Panc1 (cell line): ENCODE data around the gene ZNF789. TPM values are rescaled to one million over a fixed set of nuclear protein-coding genes. Genes with fewer than 3 reads are reported as not detected.
A peak's percentile ranks its signal among the peaks of the same experiment; 100 is the strongest.
"Not testable (repeated sequence)": the region's sequence is repeated elsewhere in the genome, so short reads cannot be mapped to it uniquely, and the experiment has no call there.

Experiments used
- ATAC-seq: fragments of 200-7000 bp; cut with Tn5 transposase; 2 replicates; pipeline ENCODE4 v1.9.1; 2020; ENCODE audit warnings: mild to moderate bottlenecking, moderate library complexity
- BruUV-seq: library from RNA; stranded (reverse); fragments of 400-500 nt; replicated peaks from 2 replicates; lab custom pipeline; 2021; lab: Mats Ljungman, UMichigan
- CTCF ChIA-PET: fragments of 300-600 bp; sonication (Branson Sonifier 250); formaldehyde crosslinking; loops from one replicate; lab custom pipeline; 2022; ENCODE audit warnings: antibody characterized with exemption; lab: Charles Lee
- POLR2A ChIA-PET: fragments of 300-600 bp; sonication (Branson Sonifier 250); formaldehyde crosslinking; loops from one replicate; lab custom pipeline; 2022; ENCODE audit warnings: antibody characterized with exemption; lab: Charles Lee
- DNase-seq: peaks from one replicate; pipeline ENCODE4 v3.0.0-alpha.2; 2010; ENCODE audit warnings: low read depth, low spot score
- H3K27ac ChIP-seq: 2 replicates; pipeline ENCODE4 v1.5.1; 2011; ENCODE audit warnings: mild to moderate bottlenecking, low read length, inconsistent platforms
- H3K27me3 ChIP-seq: fragments of 200-500 bp; sonication (Bioruptor generic); 2 replicates; pipeline ENCODE4 v1.6.0; 2014; ENCODE audit warnings: low read length, inconsistent platforms; ENCODE audit not compliant: control insufficient read depth, insufficient read depth
- H3K36me3 ChIP-seq: fragments of 200-500 bp; sonication (Bioruptor generic); 2 replicates; pipeline ENCODE4 v1.5.1; 2014; ENCODE audit warnings: inconsistent platforms, mild to moderate bottlenecking, low read length, moderate library complexity; ENCODE audit not compliant: control insufficient read depth, insufficient read depth
- H3K4me1 ChIP-seq: 2 replicates; pipeline ENCODE4 v1.5.1; 2011; ENCODE audit warnings: inconsistent platforms, mild to moderate bottlenecking, low read length, moderate library complexity; ENCODE audit not compliant: control insufficient read depth, insufficient read depth
- H3K4me3 ChIP-seq, 2 experiments: 2 replicates each; pipeline ENCODE4 v1.5.1; 2011 to 2012; ENCODE audit warnings: low read depth in 2 of 2, low read length in 2 of 2, mild to moderate bottlenecking in 2 of 2, inconsistent platforms in 1 of 2, moderate library complexity in 1 of 2
- H3K9me3 ChIP-seq: fragments of 200-500 bp; sonication (Bioruptor generic); 2 replicates; pipeline ENCODE4 v1.5.1; 2014; ENCODE audit warnings: low read depth, mild to moderate bottlenecking, inconsistent platforms, low read length, moderate library complexity; ENCODE audit not compliant: control insufficient read depth, insufficient read depth
- POLR2AphosphoS5 ChIP-seq: IDR thresholded peaks from 2 replicates; pipeline ENCODE4 v1.6.1; 2012; ENCODE audit warnings: mild to moderate bottlenecking, low read depth, low read length, moderate library complexity
- SIN3A ChIP-seq: IDR thresholded peaks from 2 replicates; pipeline ENCODE4 v1.6.1; 2012; ENCODE audit warnings: low read depth, mild to moderate bottlenecking, low read length, moderate library complexity, borderline replicate concordance; ENCODE audit not compliant: insufficient read depth
- TCF7L2 ChIP-seq: IDR thresholded peaks from 2 replicates; pipeline ENCODE4 v1.6.1; 2011; ENCODE audit warnings: mild to moderate bottlenecking, low read depth, low read length, inconsistent platforms
- in situ Hi-C: cut with HindIII; loops from 2 replicates; pipeline ENCODE4 v1.10.0; 2016; ENCODE audit warnings: low sequenced_read_pairs, low pct_unique_long_range_greater_than_20kb
- intact Hi-C: fragments of 100-400 bp; cut with micrococcal nuclease; formaldehyde crosslinking; loops from one replicate; pipeline ENCODE4 v1.10.0; 2022; ENCODE audit not compliant: unreplicated experiment
- total RNA-seq: library from RNA; stranded (reverse); gene quantifications from one replicate; pipeline ENCODE4 v1.2.1, GENCODE V29; 2021; ENCODE audit not compliant: unreplicated experiment
- TF ChIP-seq, protein P1 (sequence below): fragments of 450-650 bp; IDR thresholded peaks from 2 replicates; pipeline ENCODE4 v1.5.1; 2017; ENCODE audit warnings: mild to moderate bottlenecking
- TF ChIP-seq, protein P2 (sequence below), 2 experiments: IDR thresholded peaks; 2 replicates each; pipeline ENCODE4 v1.6.1; 2011 to 2012; ENCODE audit warnings: low read depth in 2 of 2, control low read depth in 1 of 2, low read length in 1 of 2, mild to moderate bottlenecking in 1 of 2, moderate library complexity in 1 of 2; ENCODE audit not compliant: insufficient read depth in 1 of 2

ZNF789 gene
- total RNA-seq, 1 experiment from 2014 or later = 15.1 TPM

DNA sequence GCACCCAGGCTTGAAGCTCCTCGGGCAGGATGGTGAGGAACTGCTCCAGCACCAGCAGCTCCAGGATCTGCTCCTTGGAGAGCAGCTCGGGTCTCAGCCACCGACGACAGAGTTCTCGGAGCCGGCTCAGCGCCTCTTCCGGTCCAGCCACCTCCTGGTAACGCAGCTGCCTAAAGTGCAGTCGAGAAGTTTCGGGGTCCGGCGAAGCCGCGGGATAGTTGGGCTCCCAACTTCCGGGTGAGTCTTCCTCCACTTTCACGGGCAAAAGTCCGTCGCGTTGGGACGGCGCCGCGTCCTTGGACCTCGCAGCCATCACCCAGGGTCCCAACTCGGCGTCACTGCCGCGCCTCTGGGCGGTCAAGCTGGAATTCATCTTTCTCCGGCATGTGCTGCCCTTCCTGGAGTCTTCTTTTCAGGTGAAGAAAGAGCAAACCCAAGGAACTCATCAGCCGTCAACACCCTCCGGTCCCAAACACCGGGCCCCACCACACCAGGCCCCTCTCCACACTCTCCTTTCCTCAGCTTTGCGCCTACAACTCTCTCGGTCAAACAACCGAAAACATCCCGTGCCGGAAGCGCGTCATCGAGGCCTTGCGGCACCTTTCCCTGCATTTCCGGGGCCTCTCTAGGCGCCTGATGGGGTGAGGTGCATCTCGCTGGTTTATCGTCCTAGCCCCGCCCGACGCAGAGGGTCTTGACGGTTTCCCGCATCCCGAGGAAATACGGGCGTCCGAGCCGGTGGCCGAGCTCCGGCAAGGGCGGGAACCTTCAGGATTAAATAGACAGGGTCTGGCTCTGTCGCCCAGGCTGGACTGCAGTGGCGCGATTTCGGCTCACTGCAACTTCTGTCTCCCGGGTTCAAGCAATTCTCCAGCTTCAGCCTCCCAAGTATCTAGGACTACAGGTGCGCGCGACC lies 27.3 kb downstream of the ZNF789 start, which contains the start of gene ZNF394:
Gene ZNF394, minus strand, starts transcription at position 561 of the 916 bp plus-strand sequence. Its CDS starts 188 bp downstream, at position 373.
- TF ChIP-seq, protein P1, sequence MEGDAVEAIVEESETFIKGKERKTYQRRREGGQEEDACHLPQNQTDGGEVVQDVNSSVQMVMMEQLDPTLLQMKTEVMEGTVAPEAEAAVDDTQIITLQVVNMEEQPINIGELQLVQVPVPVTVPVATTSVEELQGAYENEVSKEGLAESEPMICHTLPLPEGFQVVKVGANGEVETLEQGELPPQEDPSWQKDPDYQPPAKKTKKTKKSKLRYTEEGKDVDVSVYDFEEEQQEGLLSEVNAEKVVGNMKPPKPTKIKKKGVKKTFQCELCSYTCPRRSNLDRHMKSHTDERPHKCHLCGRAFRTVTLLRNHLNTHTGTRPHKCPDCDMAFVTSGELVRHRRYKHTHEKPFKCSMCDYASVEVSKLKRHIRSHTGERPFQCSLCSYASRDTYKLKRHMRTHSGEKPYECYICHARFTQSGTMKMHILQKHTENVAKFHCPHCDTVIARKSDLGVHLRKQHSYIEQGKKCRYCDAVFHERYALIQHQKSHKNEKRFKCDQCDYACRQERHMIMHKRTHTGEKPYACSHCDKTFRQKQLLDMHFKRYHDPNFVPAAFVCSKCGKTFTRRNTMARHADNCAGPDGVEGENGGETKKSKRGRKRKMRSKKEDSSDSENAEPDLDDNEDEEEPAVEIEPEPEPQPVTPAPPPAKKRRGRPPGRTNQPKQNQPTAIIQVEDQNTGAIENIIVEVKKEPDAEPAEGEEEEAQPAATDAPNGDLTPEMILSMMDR = no peak
- TF ChIP-seq POLR2AphosphoS5 (peak; percentile 78), TCF7L2 (peak; percentile 34; the same call in 1 of the 2 replicates), SIN3A (peak; percentile 85)
- TF ChIP-seq, protein P2, sequence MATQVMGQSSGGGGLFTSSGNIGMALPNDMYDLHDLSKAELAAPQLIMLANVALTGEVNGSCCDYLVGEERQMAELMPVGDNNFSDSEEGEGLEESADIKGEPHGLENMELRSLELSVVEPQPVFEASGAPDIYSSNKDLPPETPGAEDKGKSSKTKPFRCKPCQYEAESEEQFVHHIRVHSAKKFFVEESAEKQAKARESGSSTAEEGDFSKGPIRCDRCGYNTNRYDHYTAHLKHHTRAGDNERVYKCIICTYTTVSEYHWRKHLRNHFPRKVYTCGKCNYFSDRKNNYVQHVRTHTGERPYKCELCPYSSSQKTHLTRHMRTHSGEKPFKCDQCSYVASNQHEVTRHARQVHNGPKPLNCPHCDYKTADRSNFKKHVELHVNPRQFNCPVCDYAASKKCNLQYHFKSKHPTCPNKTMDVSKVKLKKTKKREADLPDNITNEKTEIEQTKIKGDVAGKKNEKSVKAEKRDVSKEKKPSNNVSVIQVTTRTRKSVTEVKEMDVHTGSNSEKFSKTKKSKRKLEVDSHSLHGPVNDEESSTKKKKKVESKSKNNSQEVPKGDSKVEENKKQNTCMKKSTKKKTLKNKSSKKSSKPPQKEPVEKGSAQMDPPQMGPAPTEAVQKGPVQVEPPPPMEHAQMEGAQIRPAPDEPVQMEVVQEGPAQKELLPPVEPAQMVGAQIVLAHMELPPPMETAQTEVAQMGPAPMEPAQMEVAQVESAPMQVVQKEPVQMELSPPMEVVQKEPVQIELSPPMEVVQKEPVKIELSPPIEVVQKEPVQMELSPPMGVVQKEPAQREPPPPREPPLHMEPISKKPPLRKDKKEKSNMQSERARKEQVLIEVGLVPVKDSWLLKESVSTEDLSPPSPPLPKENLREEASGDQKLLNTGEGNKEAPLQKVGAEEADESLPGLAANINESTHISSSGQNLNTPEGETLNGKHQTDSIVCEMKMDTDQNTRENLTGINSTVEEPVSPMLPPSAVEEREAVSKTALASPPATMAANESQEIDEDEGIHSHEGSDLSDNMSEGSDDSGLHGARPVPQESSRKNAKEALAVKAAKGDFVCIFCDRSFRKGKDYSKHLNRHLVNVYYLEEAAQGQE (IDR thresholded peaks at IDR 0.05; ENCODE audit: insufficient read depth in 1 of 2, low read depth in 2 of 2, low read length in 1 of 2) = no peak
- TSS peak; percentile 97 for BruUV-seq
- DNase-seq (peak; percentile 87), ATAC-seq (peak; percentile 75)
- Histone ChIP-seq H3K27me3 (no peaks in the 10 kb centered on the region), H3K36me3 (no peaks in the 10 kb centered on the region; the same call in none of the 2 replicates), H3K4me1 (peaks cover 5% of the 10 kb centered on the region), H3K9me3 (peaks cover 4% of the 10 kb centered on the region; the same call in 1 of the 2 replicates), H3K27ac (peak within 1 kb of the TSS; percentile 90), H3K4me3 (peak within 1 kb of the TSS; percentile 98 to 100)
- intact Hi-C loops = loop anchor here (10.0 kb wide), 1 partner anchor 55 kb away; the partner anchor contains the start of genes FAM200A and ZNF655
- POLR2A ChIA-PET = interaction anchor here (0.6 kb wide), 1 partner anchor 39 kb away, joined by 4 read pairs; no protein-coding TSS in a partner anchor
- CTCF ChIA-PET = interaction anchor here (0.6 kb wide), 2 partner anchors 23 to 24 kb away, joined by 4 to 6 read pairs; no protein-coding TSS in a partner anchor
- in situ Hi-C loops = no loop called here

DNA sequence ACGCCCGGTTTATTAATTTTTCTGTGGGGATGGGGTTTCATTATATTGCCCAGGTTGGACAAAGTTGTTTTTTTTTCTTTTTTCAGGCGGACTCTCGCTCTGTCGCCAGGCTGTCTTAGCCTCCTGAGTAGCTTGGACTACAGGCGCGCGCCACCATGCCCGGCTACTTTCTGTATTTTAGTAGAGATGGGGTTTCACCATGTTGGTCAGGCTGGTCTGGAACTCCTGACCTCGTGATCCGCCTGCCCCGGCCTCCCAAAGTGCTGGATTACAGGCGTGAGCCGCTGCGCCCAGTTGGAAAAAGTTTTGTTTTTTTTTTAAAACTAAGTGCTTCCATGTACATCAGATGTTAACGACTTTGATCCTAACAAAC lies 27.9 kb downstream of the ZNF789 start:
- CTCF ChIA-PET = interaction anchor here (0.6 kb wide), 1 partner anchor 24 kb away, joined by 4 read pairs; no protein-coding TSS in a partner anchor
- BruUV-seq = no TSS peak
- DNase-seq (no peak), ATAC-seq (no peak)
- TF ChIP-seq, protein P1 = no peak
- TF ChIP-seq, protein P2 (IDR thresholded peaks at IDR 0.05; ENCODE audit: insufficient read depth in 1 of 2, low read depth in 2 of 2, low read length in 1 of 2) = no peak
- TF ChIP-seq TCF7L2 (no peak), POLR2AphosphoS5 (no peak), SIN3A (no peak)
- Histone ChIP-seq H3K4me1 (peaks cover 5% of the 10 kb centered on the region), H3K27me3 (no peaks in the 10 kb centered on the region), H3K36me3 (peaks cover 5% of the 10 kb centered on the region), H3K27ac (peak overlapping the region; percentile 90), H3K9me3 (peaks cover 3% of the 10 kb centered on the region; the same call in 1 of the 2 replicates), H3K4me3 (peak overlapping the region; percentile 98 to 100)
- in situ Hi-C loops = no loop called here
- POLR2A ChIA-PET = interaction anchor here (0.6 kb wide), 1 partner anchor 39 kb away, joined by 4 read pairs; no protein-coding TSS in a partner anchor
- intact Hi-C loops = loop anchor here (10.0 kb wide), 1 partner anchor 54 kb away; the partner anchor contains the start of genes FAM200A and ZNF655

DNA sequence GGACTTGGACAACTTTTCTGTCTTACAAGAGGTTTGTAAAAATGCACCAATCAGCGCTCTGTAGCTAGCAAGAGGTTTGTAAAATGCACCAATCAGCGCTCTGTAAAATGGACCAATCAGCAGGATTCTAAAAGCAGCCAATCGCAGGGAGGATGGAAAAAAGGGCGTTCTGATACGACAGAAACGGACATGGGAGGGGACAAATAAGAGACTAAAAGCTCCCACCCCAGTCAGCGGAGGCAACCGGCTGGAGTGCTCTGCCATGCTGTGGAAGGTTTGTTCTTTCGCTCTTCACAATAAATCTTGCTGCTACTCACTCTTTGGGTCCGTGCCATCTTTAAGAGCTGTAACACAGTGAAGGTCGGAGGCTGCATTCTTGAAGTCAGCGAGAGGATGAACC lies 28.5 kb downstream of the ZNF789 start:
- H3K4me1 ChIP-seq, H3K36me3 ChIP-seq, ATAC-seq, H3K9me3 ChIP-seq, in situ Hi-C loops, CTCF ChIA-PET, DNase-seq, H3K27me3 ChIP-seq: not testable (repeated sequence)
- intact Hi-C loops = loop anchor here (10.0 kb wide), 1 partner anchor 54 kb away; the partner anchor contains the start of genes FAM200A and ZNF655
- POLR2A ChIA-PET = interaction anchor here (0.6 kb wide), 1 partner anchor 30 kb away, joined by 4 read pairs; no protein-coding TSS in a partner anchor
- Histone ChIP-seq H3K27ac (peak overlapping the region; percentile 90), H3K4me3 (peak overlapping the region; percentile 98 to 100)
- TSS peak; percentile 24 for BruUV-seq
